Kidney epithelial cell (primary cell): ENCODE measurements around the gene CENPT. TPM values are rescaled to one million over a fixed set of nuclear protein-coding genes. Genes with fewer than 3 reads are reported as not detected.

Source experiments
- DNase-seq: peaks from one replicate; pipeline ENCODE4 v3.0.0-alpha.2; 2010; ENCODE audit warnings: low read depth
- H3K27me3 ChIP-seq: 2 replicates; pipeline ENCODE4 v1.6.0; 2011; ENCODE audit warnings: low read length; ENCODE audit not compliant: control insufficient read depth, insufficient read depth
- H3K36me3 ChIP-seq: 2 replicates; pipeline ENCODE4 v1.5.1; 2011; ENCODE audit warnings: low read length; ENCODE audit not compliant: control insufficient read depth, insufficient read depth
- H3K4me3 ChIP-seq: 2 replicates; pipeline ENCODE4 v1.5.1; 2011; ENCODE audit warnings: low read depth, mild to moderate bottlenecking, control low read depth, low read length
- CTCF ChIP-seq: IDR thresholded peaks from 2 replicates; pipeline ENCODE4 v1.5.1; 2011; ENCODE audit warnings: mild to moderate bottlenecking, moderate library complexity, low read length, control low read depth, inconsistent platforms; ENCODE audit not compliant: insufficient read depth, poor library complexity, severe bottlenecking
- total RNA-seq: library from RNA; depleted of rRNA; stranded (reverse); fragments of >200 nt; gene quantifications from 2 replicates; pipeline ENCODE4 v1.2.3, GENCODE V29; 2015

The CENPT gene
- total RNA-seq, 1 donor from 2014 or later, result 30.3 TPM

GRCh38 chr16:67888331-67888730, 40.8 kb upstream of the CENPT start:
- TF ChIP-seq CTCF, result no peak
- DNase-seq, result no peak
- H3K4me3 ChIP-seq, result no peak overlapping the region
- H3K27me3 ChIP-seq, result no peaks in the 10 kb centered on the region
- no peaks in the 10 kb centered on the region for H3K36me3 ChIP-seq

- Histone ChIP-seq H3K27me3 (no peaks in the 10 kb centered on the region), H3K36me3 (peaks cover 2% of the 10 kb centered on the region), H3K4me3 (no peak overlapping the region)
- DNase-seq, result no peak
- TF ChIP-seq CTCF, result no peak
Measured at GRCh38 chr16:67886387-67886786, 38.9 kb upstream of the CENPT start.

- H3K36me3 ChIP-seq, result peaks cover 2% of the 10 kb centered on the region
- no peak overlapping the region for H3K4me3 ChIP-seq
- TF ChIP-seq CTCF, result no peak
- no peaks in the 10 kb centered on the region for H3K27me3 ChIP-seq
- no peak for DNase-seq
Measured at GRCh38 chr16:67885976-67886375, 38.5 kb upstream of the CENPT start.

- H3K27me3 ChIP-seq, result no peaks in the 10 kb centered on the region
- H3K4me3 ChIP-seq, result no peak overlapping the region
- TF ChIP-seq CTCF, result no peak
- H3K36me3 ChIP-seq, result peaks cover 2% of the 10 kb centered on the region
- DNase-seq, result no peak
Measured at GRCh38 chr16:67885545-67885944, 38.1 kb upstream of the CENPT start.

GRCh38 chr16:67884684-67885083, 37.2 kb upstream of the CENPT start, which contains the start of gene NRN1L:
TSS of gene NRN1L (plus strand) at chr16:67884885. CDS start at chr16:67884904, 19 bp downstream.
- peaks cover 2% of the 10 kb centered on the region for H3K36me3 ChIP-seq
- H3K4me3 ChIP-seq, result no peak within 1 kb of the TSS
- H3K27me3 ChIP-seq, result no peaks in the 10 kb centered on the region
- TF ChIP-seq CTCF, result no peak
- DNase-seq, result peak; percentile 25

- Histone ChIP-seq H3K4me3 (no peak overlapping the region), H3K27me3 (no peaks in the 10 kb centered on the region), H3K36me3 (peaks cover 2% of the 10 kb centered on the region)
- TF ChIP-seq CTCF, result peak; percentile 96
- DNase-seq, result no peak
Measured at GRCh38 chr16:67883872-67884261, 36.4 kb upstream of the CENPT start.
